Effector memory CD8-positive, alpha-beta T cell (primary cell): ENCODE data around the gene PITRM1.

Source experiments
- ATAC-seq: fragments of 150-1000 bp; cut with Tn5 transposase; replicated peaks from 2 replicates; pipeline ENCODE4 v1.10.0; 2021; ENCODE audit warnings: mild to moderate bottlenecking, moderate library complexity
- DNase-seq, 3 experiments: peaks; one replicate each; pipeline ENCODE4 v3.0.0; 2021
- H3K27ac Mint-ChIP-seq, 2 donors: one replicate each; pipeline ENCODE4 v1.8.0; 2022; ENCODE audit warnings: mild to moderate bottlenecking in 2 of 2, mixed read lengths in 2 of 2, moderate library complexity in 2 of 2
- H3K27me3 Mint-ChIP-seq, 2 donors: one replicate each; pipeline ENCODE4 v1.8.0; 2022; ENCODE audit warnings: mixed read lengths in 2 of 2
- H3K36me3 Mint-ChIP-seq: one replicate; pipeline ENCODE4 v1.8.0; 2022; ENCODE audit warnings: mild to moderate bottlenecking, moderate library complexity, mixed read lengths; ENCODE audit not compliant: insufficient read depth
- H3K4me1 Mint-ChIP-seq, 2 donors: one replicate each; pipeline ENCODE4 v1.8.0; 2022; ENCODE audit warnings: low read depth in 2 of 2, mixed read lengths in 2 of 2
- H3K4me3 Mint-ChIP-seq, 2 donors: one replicate each; pipeline ENCODE4 v1.8.0; 2022; ENCODE audit warnings: mild to moderate bottlenecking in 2 of 2, mixed read lengths in 2 of 2, moderate library complexity in 2 of 2
- H3K9me3 Mint-ChIP-seq, 2 donors: one replicate each; pipeline ENCODE4 v1.8.0; 2022; ENCODE audit warnings: mixed read lengths in 2 of 2

The PITRM1 gene

GRCh38 chr10:3100856-3101640, 71.5 kb downstream of the PITRM1 start:
- ATAC-seq (no peak), DNase-seq (no peak)
- Mint-ChIP-seq H3K4me3 (no peak overlapping the region), H3K27ac (no peak overlapping the region), H3K9me3 (no peaks in the 10 kb centered on the region), H3K27me3 (no peaks in the 10 kb centered on the region), H3K4me1 (peaks cover 2 to 3% of the 10 kb centered on the region in 2 donors), H3K36me3 (peaks cover 37% of the 10 kb centered on the region)

- peak overlapping the region in 1 of 2 donors; percentile 5 for H3K27ac Mint-ChIP-seq
- ATAC-seq (no peak), DNase-seq (no peak)
- no peaks in the 10 kb centered on the region for H3K27me3 Mint-ChIP-seq
- no peaks in the 10 kb centered on the region for H3K9me3 Mint-ChIP-seq
- no peak overlapping the region for H3K4me3 Mint-ChIP-seq
- H3K4me1 Mint-ChIP-seq = peaks cover 8 to 11% of the 10 kb centered on the region in 2 donors
- peaks cover 37% of the 10 kb centered on the region for H3K36me3 Mint-ChIP-seq
Observed at GRCh38 chr10:3100093-3100792, 72.3 kb downstream of the PITRM1 start.

- DNase-seq = no peak
- Mint-ChIP-seq H3K4me1 (peaks cover 12 to 18% of the 10 kb centered on the region in 2 donors), H3K4me3 (no peak overlapping the region), H3K27ac (peak overlapping the region in 1 of 2 donors; percentile 5), H3K27me3 (no peaks in the 10 kb centered on the region), H3K36me3 (peaks cover 34% of the 10 kb centered on the region), H3K9me3 (no peaks in the 10 kb centered on the region)
- no peak for ATAC-seq
Observed at GRCh38 chr10:3099291-3100092, 73.1 kb downstream of the PITRM1 start.

- no peak overlapping the region for H3K27ac Mint-ChIP-seq
- H3K36me3 Mint-ChIP-seq = peaks cover 32% of the 10 kb centered on the region
- H3K27me3 Mint-ChIP-seq = no peaks in the 10 kb centered on the region
- ATAC-seq = no peak
- no peaks in the 10 kb centered on the region for H3K9me3 Mint-ChIP-seq
- no peak overlapping the region for H3K4me3 Mint-ChIP-seq
- H3K4me1 Mint-ChIP-seq = peaks cover 19 to 22% of the 10 kb centered on the region in 2 donors
- no peak for DNase-seq
Observed at GRCh38 chr10:3098689-3099088, 73.9 kb downstream of the PITRM1 start.

GRCh38 chr10:3097160-3097559, 75.4 kb downstream of the PITRM1 start:
- Mint-ChIP-seq H3K27me3 (no peaks in the 10 kb centered on the region), H3K9me3 (no peaks in the 10 kb centered on the region), H3K4me1 (peaks cover 30 to 33% of the 10 kb centered on the region in 2 donors), H3K27ac (peak overlapping the region in 1 of 2 donors; percentile 41), H3K36me3 (peaks cover 33% of the 10 kb centered on the region), H3K4me3 (no peak overlapping the region)
- DNase-seq (no peak), ATAC-seq (no peak)

GRCh38 chr10:3096149-3096548, 76.4 kb downstream of the PITRM1 start:
- no peak for DNase-seq
- H3K4me1 Mint-ChIP-seq = peaks cover 37 to 41% of the 10 kb centered on the region in 2 donors
- peaks cover 28% of the 10 kb centered on the region for H3K36me3 Mint-ChIP-seq
- H3K27me3 Mint-ChIP-seq = no peaks in the 10 kb centered on the region
- H3K4me3 Mint-ChIP-seq = peak overlapping the region in 1 of 2 donors; percentile 72
- no peak for ATAC-seq
- H3K27ac Mint-ChIP-seq = peak overlapping the region in 1 of 2 donors; percentile 76
- no peaks in the 10 kb centered on the region for H3K9me3 Mint-ChIP-seq

- Mint-ChIP-seq H3K4me1 (peaks cover 38 to 47% of the 10 kb centered on the region in 2 donors), H3K27ac (peak overlapping the region; percentile 44 to 76), H3K27me3 (no peaks in the 10 kb centered on the region), H3K9me3 (no peaks in the 10 kb centered on the region), H3K36me3 (peaks cover 22% of the 10 kb centered on the region), H3K4me3 (peak overlapping the region in 1 of 2 donors; percentile 72)
- peak; percentile 66 for ATAC-seq
- peak in 1 of 3 experiments; percentile 31 for DNase-seq
Observed at GRCh38 chr10:3095373-3096139, 77.0 kb downstream of the PITRM1 start.

GRCh38 chr10:3094609-3095036, 78.0 kb downstream of the PITRM1 start:
- Mint-ChIP-seq H3K27ac (peak overlapping the region; percentile 44 to 76), H3K9me3 (no peaks in the 10 kb centered on the region), H3K4me3 (peak overlapping the region in 1 of 2 donors; percentile 72), H3K27me3 (no peaks in the 10 kb centered on the region), H3K36me3 (peaks cover 19% of the 10 kb centered on the region), H3K4me1 (peaks cover 38 to 48% of the 10 kb centered on the region in 2 donors)
- DNase-seq (no peak), ATAC-seq (no peak)

- H3K36me3 Mint-ChIP-seq = peaks cover 15% of the 10 kb centered on the region
Observed at GRCh38 chr10:3093996-3094395, 78.6 kb downstream of the PITRM1 start.

GRCh38 chr10:3091921-3092320, 80.7 kb downstream of the PITRM1 start:
- no peak for DNase-seq
- peak overlapping the region; percentile 10 to 91 for H3K27ac Mint-ChIP-seq
- ATAC-seq = no peak
- peaks cover 15% of the 10 kb centered on the region for H3K36me3 Mint-ChIP-seq
- H3K4me3 Mint-ChIP-seq = no peak overlapping the region
- H3K4me1 Mint-ChIP-seq = peaks cover 38 to 53% of the 10 kb centered on the region in 2 donors
- H3K27me3 Mint-ChIP-seq = no peaks in the 10 kb centered on the region
- no peaks in the 10 kb centered on the region for H3K9me3 Mint-ChIP-seq

More at GRCh38 chr10:3093996-3094395, 78.6 kb downstream of the PITRM1 start:
- Mint-ChIP-seq H3K27me3 (no peaks in the 10 kb centered on the region), H3K4me1 (peaks cover 40 to 52% of the 10 kb centered on the region in 2 donors), H3K27ac (peak overlapping the region; percentile 62 to 88), H3K9me3 (no peaks in the 10 kb centered on the region), H3K4me3 (peak overlapping the region in 1 of 2 donors; percentile 72)
- DNase-seq (no peak), ATAC-seq (no peak)

GRCh38 chr10:3090914-3091787, 81.4 kb downstream of the PITRM1 start:
- peaks cover 15% of the 10 kb centered on the region for H3K36me3 Mint-ChIP-seq
- DNase-seq = no peak

GRCh38 chr10:3090388-3090787, 82.2 kb downstream of the PITRM1 start:
- DNase-seq (no peak), ATAC-seq (no peak)
- Mint-ChIP-seq H3K4me3 (no peak overlapping the region), H3K9me3 (no peaks in the 10 kb centered on the region), H3K27ac (peak overlapping the region in 1 of 2 donors; percentile 91), H3K4me1 (peaks cover 35 to 49% of the 10 kb centered on the region in 2 donors), H3K36me3 (peaks cover 15% of the 10 kb centered on the region), H3K27me3 (no peaks in the 10 kb centered on the region)

More at GRCh38 chr10:3090914-3091787, 81.4 kb downstream of the PITRM1 start:
- peak overlapping the region in 1 of 2 donors; percentile 50 for H3K4me3 Mint-ChIP-seq
- H3K27me3 Mint-ChIP-seq = no peaks in the 10 kb centered on the region
- H3K27ac Mint-ChIP-seq = peak overlapping the region; percentile 57 to 91
- H3K4me1 Mint-ChIP-seq = peaks cover 40 to 55% of the 10 kb centered on the region in 2 donors
- no peaks in the 10 kb centered on the region for H3K9me3 Mint-ChIP-seq
- no peak for ATAC-seq
